NCI-H1092 (cell line): ENCODE results near the gene PLD4.
A peak's percentile ranks its signal among the peaks of the same experiment; 100 is the strongest.

Experiments
- DNase-seq: peaks from one replicate; lab custom pipeline; 2025; lab: John Stamatoyannopoulos, UW

PLD4 gene

DNA sequence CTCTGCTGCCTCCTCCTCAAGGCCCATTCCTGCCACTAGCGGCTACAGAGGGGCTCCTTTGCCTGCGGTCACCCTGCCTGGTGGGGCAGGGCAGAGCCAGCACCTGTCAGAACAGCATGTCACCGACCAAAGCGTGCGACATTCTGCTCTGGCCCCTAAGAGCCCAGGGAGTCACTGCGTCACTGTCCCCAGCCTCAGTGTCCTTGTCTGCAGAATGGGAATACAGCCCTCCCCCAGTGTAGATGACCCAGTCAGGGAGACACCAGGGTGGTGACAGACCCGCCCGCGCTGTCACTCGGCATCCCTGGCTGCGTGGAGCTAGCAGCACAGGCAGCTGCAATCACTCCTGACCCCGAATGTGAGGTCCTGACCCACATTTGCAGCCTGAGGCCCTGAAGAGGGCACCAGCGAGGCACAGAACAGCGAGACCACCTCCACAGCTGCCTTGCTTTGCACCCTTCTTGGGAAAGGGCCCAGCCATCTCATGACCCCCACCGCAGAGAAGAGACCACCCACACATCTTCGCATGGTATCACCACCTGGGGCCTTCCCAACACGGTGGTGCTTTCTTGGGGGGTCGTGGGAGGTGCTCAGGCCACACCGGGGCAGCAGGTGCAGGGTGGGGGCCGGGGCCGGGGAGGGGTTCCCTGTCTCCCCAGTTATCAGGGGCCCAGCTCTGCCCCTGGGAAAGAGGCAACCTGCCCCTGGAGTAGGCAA, 51.0 kb downstream of the PLD4 start:
- DNase-seq, result no peak

DNA sequence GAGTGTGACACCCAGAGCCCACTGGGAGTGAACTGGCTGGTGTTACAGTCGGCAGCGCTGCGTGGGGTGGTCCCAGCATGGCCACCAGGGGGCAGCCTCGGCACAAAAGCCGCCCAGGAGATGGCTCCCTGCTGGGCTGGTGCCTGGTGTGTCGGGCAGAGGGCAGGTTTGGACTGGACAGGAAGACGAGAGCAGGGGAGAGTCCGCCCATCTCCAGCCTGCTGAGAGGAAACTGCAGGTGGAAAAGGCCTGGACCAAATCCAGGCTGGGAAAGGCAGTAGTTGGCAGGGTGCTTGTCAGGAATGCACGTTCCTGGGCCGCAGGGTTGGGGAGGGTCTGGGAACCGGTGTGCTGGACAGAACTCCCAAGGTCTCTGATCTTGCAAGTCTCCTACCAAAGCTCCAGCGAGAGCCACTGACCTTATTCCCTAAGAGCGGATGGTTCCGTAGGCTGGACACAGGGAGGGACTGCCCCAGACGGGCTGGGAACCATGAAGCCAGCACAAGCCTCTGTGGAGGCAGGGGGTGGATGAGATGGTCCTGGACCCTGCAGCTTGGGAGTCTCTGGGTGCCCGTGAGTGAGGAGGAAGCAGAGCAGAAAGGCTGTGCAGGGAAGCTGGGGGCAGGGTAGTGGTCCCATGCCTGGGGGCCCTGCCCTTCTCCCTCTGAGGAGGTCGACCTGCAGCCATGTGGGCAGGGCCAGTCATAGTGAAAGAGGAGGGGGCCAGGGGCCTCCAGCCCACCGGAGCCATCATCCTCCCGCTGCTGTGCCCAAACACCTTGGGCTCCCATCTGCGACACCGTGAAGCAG, 51.7 kb downstream of the PLD4 start:
- DNase-seq, result no peak

DNA sequence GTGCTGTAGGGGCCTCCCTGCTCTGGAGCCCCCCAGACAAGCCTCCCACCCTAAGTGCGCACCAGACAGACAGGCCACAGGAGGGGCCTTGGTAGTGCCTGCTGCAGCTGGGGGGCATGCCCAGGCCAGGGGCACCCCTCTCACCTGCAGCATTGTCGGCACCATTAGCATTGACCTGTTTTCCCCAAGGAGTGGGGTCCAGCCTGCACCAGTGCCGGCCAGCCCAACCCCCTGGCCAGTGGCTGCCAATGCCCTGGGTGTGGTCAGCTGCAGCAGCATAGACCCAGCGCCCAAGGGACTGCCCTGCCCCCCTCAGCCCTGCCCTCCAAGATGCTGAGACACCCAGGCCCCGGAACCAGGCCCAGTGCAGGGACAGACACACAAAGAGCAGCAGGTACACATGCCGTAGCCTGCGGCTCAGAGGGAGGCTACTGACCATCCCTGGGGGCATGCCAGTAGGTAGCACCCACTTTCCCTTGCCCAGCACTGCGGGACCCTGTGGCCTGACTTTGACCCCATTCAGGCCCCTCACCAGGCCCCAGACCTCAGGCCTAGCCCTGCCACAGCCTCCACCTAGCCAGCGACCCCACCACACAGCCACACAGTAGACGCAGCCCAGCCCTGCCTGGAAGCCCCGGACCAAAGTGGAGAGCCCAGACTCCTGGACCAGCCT, 52.5 kb downstream of the PLD4 start:
- no peak for DNase-seq

- peak; percentile 53 for DNase-seq
Observed at GRCh38 chr14:104977681-104978653, 53.3 kb downstream of the PLD4 start, which contains the start of gene AHNAK2. Gene AHNAK2 (minus strand): TSS chr14:104978374. CDS start chr14:104978237, 137 bp downstream.

DNA sequence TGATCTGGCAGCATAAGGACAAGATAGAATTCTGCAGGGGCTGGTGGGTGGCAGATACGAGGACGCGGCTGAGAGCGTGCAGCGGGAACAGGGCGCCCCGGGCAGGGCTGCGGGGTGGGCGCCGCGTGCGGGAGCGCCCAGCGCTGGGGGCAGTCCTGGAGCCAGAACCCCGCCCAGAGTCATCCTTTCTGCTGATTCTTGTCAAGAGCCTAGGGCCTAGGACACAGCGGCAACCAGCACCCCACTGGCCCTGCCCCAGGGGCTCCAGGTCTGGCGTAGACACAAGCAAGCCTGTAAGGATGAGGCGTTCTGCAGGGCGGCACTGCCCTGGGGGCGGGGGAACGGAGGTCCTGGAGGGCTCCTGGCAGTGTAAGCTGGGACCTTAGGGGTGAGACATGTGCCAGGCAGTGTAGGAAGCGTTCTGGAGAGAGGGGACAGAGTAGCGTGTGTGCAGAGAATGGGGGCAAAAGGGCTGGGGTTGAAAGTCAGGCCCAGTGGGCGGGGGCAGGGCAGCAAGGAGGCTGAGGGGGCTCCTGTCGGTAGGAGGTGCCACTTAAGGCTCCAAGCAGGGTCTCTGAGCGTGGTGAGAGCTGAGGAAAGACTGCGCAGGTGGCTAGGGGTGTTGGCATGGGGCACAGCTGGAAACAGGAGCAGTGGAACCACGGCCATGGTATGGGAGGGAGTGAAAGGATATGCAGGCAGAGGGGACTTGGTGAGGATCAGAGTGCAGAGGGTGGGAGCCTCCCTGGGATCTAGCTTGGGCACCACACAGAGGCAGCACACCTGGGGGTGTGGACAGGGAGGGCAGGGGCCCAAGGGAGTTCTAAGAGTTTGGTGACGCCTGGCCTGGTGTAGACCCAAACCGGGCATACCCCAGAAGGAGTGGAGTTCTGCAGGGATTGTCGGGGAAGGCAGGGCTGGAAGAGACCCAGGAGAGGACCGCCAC, 54.3 kb downstream of the PLD4 start:
- no peak for DNase-seq

DNA sequence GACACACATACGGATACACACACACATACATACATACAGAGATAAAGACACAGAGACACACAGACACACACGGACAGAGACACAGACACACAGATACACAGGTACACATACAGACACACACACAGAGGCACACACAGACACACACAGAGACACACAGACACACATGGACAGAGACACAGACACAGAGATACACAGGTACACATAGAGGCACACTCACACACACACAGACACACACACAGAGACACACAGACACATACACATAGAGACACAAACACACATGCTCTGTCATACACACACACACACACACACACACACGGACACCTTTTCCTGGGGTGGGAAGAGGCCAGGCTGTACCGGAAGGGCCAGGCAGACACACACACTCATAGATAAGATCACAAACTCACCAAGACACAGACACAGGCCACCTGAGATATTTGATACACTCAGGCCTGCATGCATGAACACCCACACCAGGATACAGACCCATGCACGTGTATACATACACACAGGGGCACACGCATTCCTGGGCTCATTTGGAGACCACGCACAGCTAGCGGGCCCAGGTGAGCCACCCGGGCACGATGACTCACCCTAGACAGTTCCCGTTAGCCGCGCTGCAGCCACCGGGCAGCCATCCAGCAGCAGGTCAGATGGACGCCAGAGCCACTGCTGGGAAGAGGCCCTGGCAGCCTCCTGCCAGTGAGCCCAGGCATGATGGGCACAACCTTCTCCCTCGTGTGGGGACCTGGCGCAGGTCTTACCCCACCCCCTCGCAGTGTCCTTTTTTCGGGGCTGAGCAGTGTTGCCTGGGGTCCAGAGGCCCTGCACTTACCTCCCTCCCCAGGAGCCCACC, 55.3 kb downstream of the PLD4 start:
- DNase-seq, result no peak

- DNase-seq, result no peak
Observed at GRCh38 chr14:104980611-104981531, 56.2 kb downstream of the PLD4 start.

DNA sequence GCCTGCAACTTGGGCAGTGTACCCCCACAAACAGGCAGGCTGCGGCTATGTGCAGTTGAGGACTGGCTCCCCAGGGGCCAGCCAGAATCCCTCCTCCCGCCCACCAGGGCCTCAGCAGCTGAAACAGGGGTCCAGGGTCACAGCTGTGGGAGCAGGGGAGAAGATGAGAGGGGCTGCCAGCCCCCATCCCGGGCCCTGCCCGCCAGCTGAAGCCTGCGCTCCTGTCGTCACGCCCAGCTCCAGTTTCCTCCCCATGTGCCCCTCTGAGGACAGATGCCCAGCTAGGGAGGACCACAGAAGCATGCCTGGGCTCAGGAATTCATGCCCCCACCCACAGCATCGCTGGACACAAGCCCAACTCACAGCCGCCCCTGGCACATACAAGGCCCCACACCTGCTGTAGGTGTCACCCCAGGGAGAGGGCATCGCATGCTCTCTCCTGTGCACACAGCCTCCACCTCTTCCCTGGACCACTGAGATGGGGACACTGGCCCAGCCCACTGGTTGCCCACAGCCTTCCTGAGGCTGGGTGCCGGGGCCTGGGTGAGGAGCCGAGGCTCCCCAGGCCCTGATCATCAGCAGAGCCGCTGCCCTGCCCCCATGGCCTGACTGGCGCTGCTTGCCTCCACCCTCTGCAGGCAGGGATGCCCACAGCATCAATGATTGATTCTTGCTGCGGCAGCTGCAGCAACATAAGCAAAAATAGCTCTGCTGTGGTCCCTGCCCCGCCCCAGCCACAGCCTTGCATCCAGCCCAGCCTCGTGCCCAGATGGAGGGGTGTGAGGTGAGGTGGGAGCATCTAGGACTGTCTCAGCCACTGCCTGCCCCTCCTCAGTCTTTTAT, 57.2 kb downstream of the PLD4 start:
- no peak for DNase-seq

DNA sequence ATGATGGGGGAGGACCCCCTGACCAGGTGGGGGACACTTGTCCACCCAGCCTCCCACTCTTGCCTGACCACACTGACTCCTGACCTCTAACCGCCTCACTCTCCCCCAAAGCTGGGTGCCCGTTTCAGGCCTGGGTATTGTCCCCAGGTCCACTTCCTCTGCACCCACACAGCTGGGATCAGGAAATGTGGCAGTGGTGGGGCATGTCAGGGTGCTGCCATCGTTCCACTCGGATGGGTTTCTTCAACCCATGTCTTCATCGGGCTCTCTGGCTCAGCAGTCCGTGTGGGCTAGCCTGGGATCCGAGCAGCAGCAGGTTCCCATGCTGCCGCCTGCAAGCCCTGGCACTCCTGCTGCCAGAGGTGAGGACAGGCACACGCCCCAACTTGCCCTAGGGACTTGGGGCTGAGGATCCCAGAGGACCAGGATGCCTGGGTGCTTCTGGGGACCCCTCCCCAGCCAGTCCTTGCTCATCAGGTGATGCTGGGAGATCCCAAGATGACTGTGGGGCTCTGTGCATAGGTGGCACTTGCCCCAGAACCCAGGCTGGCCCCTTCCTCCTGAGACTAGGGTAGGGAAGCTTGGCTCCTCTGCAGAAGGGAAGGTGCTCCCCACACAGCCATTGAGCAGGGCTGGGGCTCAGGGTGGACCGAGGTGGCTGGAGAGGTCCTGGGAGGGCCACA, 58.0 kb downstream of the PLD4 start:
- no peak for DNase-seq
